Right lobe of liver (tissue), 6 donors: ENCODE measurements around the gene PHF12. TPM values are rescaled to one million over a fixed set of nuclear protein-coding genes. Genes with fewer than 3 reads are reported as not detected.

Source experiments
- ATAC-seq, 4 donors: fragments of 200-7000 bp; cut with Tn5 transposase; one replicate each; pipeline ENCODE4 v1.9.1; 2020; ENCODE audit warnings: mild to moderate bottlenecking in 4 of 4, moderate library complexity in 4 of 4
- DNase-seq, 3 donors: peaks; one replicate each; pipeline ENCODE4 v3.0.0-alpha.2; 2020
- H3K27ac ChIP-seq, 3 donors: fragments of 200-600 bp; one replicate each; pipeline ENCODE4 v1.8.0; 2022
- H3K27me3 ChIP-seq, 2 donors: fragments of 200-600 bp; one replicate each; pipeline ENCODE4 v1.8.0; 2022
- H3K36me3 ChIP-seq, 4 donors: fragments of 200-600 bp; sonication (generic) in 1 of 4; one replicate each; pipeline versions ENCODE4 v1.5.1 to v1.8.0; 2017 to 2022; ENCODE audit warnings: control low read depth in 1 of 4
- H3K4me1 ChIP-seq, 4 donors: fragments of 200-600 bp; sonication (generic) in 1 of 4; one replicate each; pipeline versions ENCODE4 v1.5.1 to v1.8.0; 2017 to 2022; ENCODE audit warnings: control low read depth in 1 of 4
- H3K4me3 ChIP-seq, 3 donors: fragments of 200-600 bp; one replicate each; pipeline ENCODE4 v1.8.0; 2022
- H3K9me3 ChIP-seq, 4 donors: fragments of 200-600 bp; sonication (generic) in 1 of 4; one replicate each; pipeline versions ENCODE4 v1.5.1 to v1.8.0; 2017 to 2022; ENCODE audit warnings: control low read depth in 1 of 4
- POLR2A ChIP-seq: fragments of 450-650 bp; IDR thresholded peaks from one replicate; pipeline ENCODE4 v1.6.1; 2017; ENCODE audit warnings: antibody characterized with exemption, mild to moderate bottlenecking
- WGBS: methylation state at CpG from one replicate; pipeline ENCODE4 v1.1.6; 2018; ENCODE audit warnings: low coverage, low lambda C conversion rate; ENCODE audit not compliant: insufficient coverage; ENCODE audit errors: missing lambda C conversion rate; 5-methylcytosine and 5-hydroxymethylcytosine counted together
- intact Hi-C, 2 donors: fragments of 100-400 bp; cut with DNase I; formaldehyde crosslinking; loops; one replicate each; pipeline versions ENCODE4 v1.11.2 to v1.14.1; 2022
- total RNA-seq, 6 experiments: library from RNA; depleted of rRNA in 2 of 6; stranded (reverse); fragments of >200 nt in 2 of 6; fragmentation: NEBNext Ultra II Directional in 3 of 6; extraction: Animal tissue kit (Norgen Biotek cat#: 25700) in 3 of 6; gene quantifications; one replicate each; pipeline versions ENCODE4 v1.1.0 to v1.2.4, GENCODE V29; 2016 to 2023
- TF ChIP-seq, protein P1 (sequence below), 4 donors: fragments of 200-600 bp in 3 of 4; fragments of 450-650 bp in 1 of 4; IDR thresholded peaks; one replicate each; pipeline versions ENCODE4 v1.5.1 to v1.8.0; 2016 to 2022; ENCODE audit warnings: antibody characterized with exemption in 4 of 4, mild to moderate bottlenecking in 2 of 4
- donor health status: DM: no; HTN: yes; CAD: no.
- donor health status: DM: no; HTN: no; CAD: no.
- donor health status: DM: no; HTN: no; CAD: no.
- donor health status: DM: no; HTN: yes; CAD: no.
- donor health status: DM: no; HTN: yes; CAD: no.

The PHF12 gene
- total RNA-seq, 6 experiments from 2014 or later = 13.0 to 33.1 (median 17.4) TPM

- ATAC-seq (peak; percentile 75 to 87 (median 78)), DNase-seq (peak; percentile 94 to 98 (median 97))
- 1% methylated on average over 25 of the region's 36 CpGs for WGBS
- peak; percentile 73 for TF ChIP-seq POLR2A
- TF ChIP-seq, protein P1, sequence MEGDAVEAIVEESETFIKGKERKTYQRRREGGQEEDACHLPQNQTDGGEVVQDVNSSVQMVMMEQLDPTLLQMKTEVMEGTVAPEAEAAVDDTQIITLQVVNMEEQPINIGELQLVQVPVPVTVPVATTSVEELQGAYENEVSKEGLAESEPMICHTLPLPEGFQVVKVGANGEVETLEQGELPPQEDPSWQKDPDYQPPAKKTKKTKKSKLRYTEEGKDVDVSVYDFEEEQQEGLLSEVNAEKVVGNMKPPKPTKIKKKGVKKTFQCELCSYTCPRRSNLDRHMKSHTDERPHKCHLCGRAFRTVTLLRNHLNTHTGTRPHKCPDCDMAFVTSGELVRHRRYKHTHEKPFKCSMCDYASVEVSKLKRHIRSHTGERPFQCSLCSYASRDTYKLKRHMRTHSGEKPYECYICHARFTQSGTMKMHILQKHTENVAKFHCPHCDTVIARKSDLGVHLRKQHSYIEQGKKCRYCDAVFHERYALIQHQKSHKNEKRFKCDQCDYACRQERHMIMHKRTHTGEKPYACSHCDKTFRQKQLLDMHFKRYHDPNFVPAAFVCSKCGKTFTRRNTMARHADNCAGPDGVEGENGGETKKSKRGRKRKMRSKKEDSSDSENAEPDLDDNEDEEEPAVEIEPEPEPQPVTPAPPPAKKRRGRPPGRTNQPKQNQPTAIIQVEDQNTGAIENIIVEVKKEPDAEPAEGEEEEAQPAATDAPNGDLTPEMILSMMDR (IDR thresholded peaks at IDR 0.05) = peak in 1 of 4 donors; percentile 9
- Histone ChIP-seq H3K4me3 (peak overlapping the region; percentile 58 to 69 (median 60)), H3K4me1 (peaks cover 0 to 22% (median 7%) of the 10 kb centered on the region in 4 donors), H3K27ac (peak overlapping the region; percentile 89 to 98 (median 97)), H3K9me3 (no peaks in the 10 kb centered on the region), H3K27me3 (no peaks in the 10 kb centered on the region), H3K36me3 (no peaks in the 10 kb centered on the region)
- intact Hi-C loops = no loop called here
Observed at GRCh38 chr17:28951991-28952975, 965 bp upstream of the PHF12 start.

DNA sequence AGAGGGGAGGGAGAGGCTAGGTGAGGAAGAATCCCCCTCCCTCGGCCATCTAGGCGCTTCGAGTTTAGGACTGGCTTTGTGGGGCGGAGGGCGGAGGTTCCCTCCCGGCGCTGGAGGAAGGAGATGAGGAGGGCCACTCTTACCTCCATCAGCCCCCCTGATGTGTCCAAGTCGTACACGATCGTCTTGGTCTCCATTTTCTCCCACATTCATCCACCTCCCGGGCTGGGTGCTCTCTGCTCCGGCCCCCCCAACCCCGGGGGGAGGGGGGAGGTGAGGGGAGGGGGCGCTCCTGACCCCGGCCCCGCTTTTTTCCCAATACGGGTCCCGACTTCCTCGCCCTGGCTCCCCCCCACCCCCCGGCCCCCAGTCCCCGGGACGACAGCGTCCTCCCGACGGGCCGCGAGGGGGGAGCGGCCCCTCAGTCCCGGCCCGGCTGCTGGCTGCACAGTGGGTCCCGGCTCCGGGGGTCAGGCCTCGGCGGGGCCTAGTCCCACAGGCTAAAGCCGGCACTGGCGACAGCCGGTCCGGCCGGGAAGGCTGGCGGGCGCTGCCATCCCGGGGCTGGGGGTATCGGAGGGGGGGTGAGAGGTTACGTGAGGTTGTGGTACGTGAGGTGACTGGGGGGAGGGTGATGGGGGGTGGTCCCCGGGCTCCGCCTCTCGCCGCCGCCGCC is 428 bp downstream of the PHF12 start:
- Histone ChIP-seq H3K36me3 (no peaks in the 10 kb centered on the region), H3K27ac (peak overlapping the region; percentile 71 to 87 (median 84)), H3K4me1 (peaks cover 0 to 26% (median 7%) of the 10 kb centered on the region in 4 donors), H3K4me3 (peak overlapping the region; percentile 73 to 92 (median 85)), H3K9me3 (no peaks in the 10 kb centered on the region), H3K27me3 (no peaks in the 10 kb centered on the region)
- TF ChIP-seq, protein P1 (IDR thresholded peaks at IDR 0.05) = no peak
- no peak for TF ChIP-seq POLR2A
- DNase-seq (peak in 1 of 3 donors; percentile 29), ATAC-seq (no peak)
- intact Hi-C loops = no loop called here
- WGBS = 0% methylated on average over 7 of the region's 51 CpGs

DNA sequence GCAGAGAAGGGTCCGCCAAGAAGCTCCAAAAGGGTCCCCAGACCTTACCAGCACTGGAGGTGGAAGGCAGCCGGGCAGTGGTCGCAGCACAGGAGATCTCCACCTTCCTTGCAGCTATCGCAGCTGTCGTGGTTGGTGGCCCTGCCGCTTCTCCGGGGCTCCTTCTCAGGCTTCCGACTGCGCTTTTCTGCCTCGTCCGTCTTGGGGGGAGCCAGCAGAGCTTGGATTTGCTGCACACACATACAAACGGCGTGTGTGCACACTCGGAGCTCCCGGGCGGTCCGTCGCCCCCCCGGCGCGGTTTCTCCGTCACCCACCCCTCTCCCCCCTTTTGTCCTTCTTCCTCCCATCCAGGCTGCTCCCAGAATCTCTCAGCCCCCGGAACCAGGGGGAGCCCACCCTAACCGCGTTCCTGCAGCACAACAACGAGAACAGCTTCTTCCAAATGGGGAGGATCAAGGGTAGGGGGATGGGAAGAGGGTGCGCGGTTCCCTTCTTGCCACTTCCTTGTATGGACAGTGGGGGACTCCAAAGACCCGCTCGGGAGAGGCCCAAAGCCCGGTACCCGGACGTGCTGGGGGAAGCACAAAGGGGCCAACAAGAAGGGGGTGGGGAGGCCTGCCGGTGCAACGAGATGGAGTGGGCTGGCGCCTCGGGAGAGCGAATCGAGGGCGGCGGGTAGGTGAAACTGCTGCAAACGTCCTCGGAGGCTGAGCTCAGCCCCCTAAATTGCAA is 1.1 kb downstream of the PHF12 start:
- H3K4me1 ChIP-seq = peaks cover 0 to 31% (median 7%) of the 10 kb centered on the region in 4 donors
- ATAC-seq (no peak), DNase-seq (peak; percentile 63 to 81 (median 69))
- no peaks in the 10 kb centered on the region for H3K27me3 ChIP-seq
- no peaks in the 10 kb centered on the region for H3K9me3 ChIP-seq
- no peak for TF ChIP-seq POLR2A
- TF ChIP-seq, protein P1 (IDR thresholded peaks at IDR 0.05) = no peak
- peak overlapping the region; percentile 73 to 92 (median 85) for H3K4me3 ChIP-seq
- intact Hi-C loops = no loop called here
- WGBS = 0% methylated on average over 12 of the region's 43 CpGs
- H3K27ac ChIP-seq = peak overlapping the region; percentile 71 to 87 (median 84)
- no peaks in the 10 kb centered on the region for H3K36me3 ChIP-seq
